Common myeloid progenitor, CD34-positive (primary cell): ENCODE measurements around the gene FOXP1.
A peak's percentile ranks its signal among the peaks of the same experiment; 100 is the strongest.
"Not testable (repeated sequence)": the region's sequence is repeated elsewhere in the genome, so short reads cannot be mapped to it uniquely, and the experiment has no call there.

Experiments
- CTCF ChIA-PET: fragments of 350-600 bp; sonication (Branson Sonifier 250); formaldehyde crosslinking; loops from one replicate; lab custom pipeline; 2021; ENCODE audit warnings: antibody characterized with exemption; lab: Charles Lee
- POLR2A ChIA-PET: fragments of 350-600 bp; sonication (Branson Sonifier 250); formaldehyde crosslinking; loops from one replicate; lab custom pipeline; 2021; ENCODE audit warnings: antibody characterized with exemption; lab: Charles Lee
- DNase-seq, 3 donors: peaks; one replicate each; pipeline versions ENCODE4 v3.0.0 to v3.0.0-alpha.2; 2013
- H3K27ac ChIP-seq, 2 experiments: 1 replicate in 1 of 2; 2 replicates in 1 of 2; pipeline ENCODE4 v1.7.0; 2013; ENCODE audit warnings: inconsistent platforms in 2 of 2, low read length in 2 of 2, mild to moderate bottlenecking in 2 of 2, low read depth in 1 of 2, moderate library complexity in 1 of 2; ENCODE audit not compliant: severe bottlenecking in 2 of 2, insufficient read depth in 1 of 2, poor library complexity in 1 of 2
- H3K27me3 ChIP-seq, 5 experiments: replicated peaks in 2 of 5; 1 replicate in 3 of 5; 2 replicates in 2 of 5; pipeline versions ENCODE4 v1.6.1 to v1.7.0; 2013; ENCODE audit warnings: low read length in 4 of 5, mild to moderate bottlenecking in 2 of 5, moderate library complexity in 2 of 5, inconsistent platforms in 1 of 5; ENCODE audit not compliant: insufficient read depth in 5 of 5, control insufficient read depth in 4 of 5
- H3K36me3 ChIP-seq, 4 experiments: 1 replicate in 2 of 4; 2 replicates in 2 of 4; pipeline versions ENCODE4 v1.6.1 to v1.7.0; 2013; ENCODE audit warnings: low read length in 3 of 4, control low read depth in 1 of 4, mild to moderate bottlenecking in 1 of 4; ENCODE audit not compliant: control insufficient read depth in 4 of 4, insufficient read depth in 4 of 4
- H3K4me1 ChIP-seq, 4 experiments: 1 replicate in 3 of 4; 2 replicates in 1 of 4; pipeline versions ENCODE4 v1.6.1 to v1.7.1; 2013; ENCODE audit warnings: low read length in 3 of 4, mild to moderate bottlenecking in 3 of 4, control low read depth in 1 of 4, inconsistent platforms in 1 of 4, moderate library complexity in 1 of 4; ENCODE audit not compliant: control insufficient read depth in 4 of 4, insufficient read depth in 4 of 4; ENCODE audit errors: control extremely low read depth in 1 of 4
- H3K4me3 ChIP-seq, 7 experiments: 1 replicate in 4 of 7; 2 replicates in 3 of 7; pipeline versions ENCODE4 v1.5.1 to v1.7.0; 2013; ENCODE audit warnings: mild to moderate bottlenecking in 7 of 7, low read length in 6 of 7, moderate library complexity in 6 of 7, inconsistent platforms in 2 of 7, low read depth in 2 of 7, control low read depth in 1 of 7; ENCODE audit not compliant: insufficient read depth in 4 of 7, control insufficient read depth in 1 of 7; ENCODE audit errors: extremely low read depth in 1 of 7
- H3K9me3 ChIP-seq, 5 experiments: 1 replicate in 4 of 5; 2 replicates in 1 of 5; pipeline versions ENCODE4 v1.6.1 to v1.7.1; 2013; ENCODE audit warnings: low read length in 4 of 5, mild to moderate bottlenecking in 2 of 5, inconsistent platforms in 1 of 5, low read depth in 1 of 5, moderate library complexity in 1 of 5; ENCODE audit not compliant: control insufficient read depth in 4 of 5, insufficient read depth in 2 of 5; ENCODE audit errors: control extremely low read depth in 1 of 5
- WGBS: methylation state at CpG from one replicate; pipeline ENCODE4 v1.1.5; 2013; ENCODE audit not compliant: insufficient coverage; 5-methylcytosine and 5-hydroxymethylcytosine counted together

Gene FOXP1

DNA sequence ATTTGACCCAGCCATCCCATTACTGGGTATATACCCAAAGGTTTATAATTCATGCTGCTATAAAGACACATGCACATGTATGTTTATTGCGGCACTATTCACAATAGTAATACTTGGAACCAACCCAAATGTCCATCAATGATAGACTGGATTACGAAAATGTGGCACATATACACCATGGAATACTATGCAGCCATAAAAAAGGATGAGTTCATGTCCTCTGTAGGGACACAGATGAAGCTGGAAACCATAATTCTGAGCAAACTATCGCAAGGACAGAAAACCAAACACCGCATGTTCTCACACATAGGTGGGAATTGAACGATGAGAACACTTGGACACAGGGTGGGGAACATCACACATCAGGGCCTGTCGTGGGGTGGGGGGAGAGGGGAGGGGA lies 568.9 kb downstream of the FOXP1 start:
- H3K9me3 ChIP-seq, H3K4me3 ChIP-seq, H3K27me3 ChIP-seq, H3K27ac ChIP-seq, DNase-seq, POLR2A ChIA-PET: not testable (repeated sequence)
- H3K36me3 ChIP-seq = peaks cover 10 to 25% (median 12%) of the 10 kb centered on the region in 4 experiments
- H3K4me1 ChIP-seq = peaks cover 6 to 26% (median 15%) of the 10 kb centered on the region in 4 experiments
- CTCF ChIA-PET = interaction anchor here (1.1 kb wide), 1 partner anchor 13 kb away, joined by 3 read pairs; no protein-coding TSS in a partner anchor
- WGBS = 97% methylated on average over 3 of the region's 6 CpGs

DNA sequence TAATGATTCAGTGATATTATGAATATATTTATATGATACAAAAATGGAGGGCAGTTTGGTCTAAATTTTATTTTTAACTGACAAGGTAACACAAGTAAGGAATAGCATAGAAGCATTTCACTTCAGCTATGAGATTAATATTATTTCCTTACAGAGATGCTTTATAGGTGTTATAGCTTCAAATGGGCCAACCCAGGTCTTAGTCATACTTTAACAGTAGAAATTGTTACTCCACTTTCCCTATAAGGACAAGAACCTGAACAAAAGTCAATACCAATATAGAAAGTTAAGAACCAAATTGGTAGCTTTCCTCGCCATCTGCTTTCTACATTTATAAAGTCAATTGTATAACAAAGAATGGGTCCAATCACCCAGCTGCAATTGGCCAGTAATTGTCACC lies 570.6 kb downstream of the FOXP1 start:
- WGBS = no CpG with 5 or more reads among the region's 1 CpG
- POLR2A ChIA-PET = interaction anchor here (1.7 kb wide), 1 partner anchor 10 kb away, joined by 3 read pairs; no protein-coding TSS in a partner anchor
- peaks cover 0 to 4% (median 0%) of the 10 kb centered on the region in 5 experiments for H3K9me3 ChIP-seq
- H3K27ac ChIP-seq = no peak overlapping the region
- CTCF ChIA-PET = interaction anchor here (0.6 to 1.7 kb wide), 4 partner anchors 9 to 57 kb away, joined by 3 to 4 read pairs (median 3); no protein-coding TSS in a partner anchor
- H3K4me3 ChIP-seq = no peak overlapping the region
- peaks cover 6 to 34% (median 20%) of the 10 kb centered on the region in 4 experiments for H3K4me1 ChIP-seq
- no peak for DNase-seq
- no peaks in the 10 kb centered on the region for H3K27me3 ChIP-seq
- peaks cover 10 to 22% (median 12%) of the 10 kb centered on the region in 4 experiments for H3K36me3 ChIP-seq

DNA sequence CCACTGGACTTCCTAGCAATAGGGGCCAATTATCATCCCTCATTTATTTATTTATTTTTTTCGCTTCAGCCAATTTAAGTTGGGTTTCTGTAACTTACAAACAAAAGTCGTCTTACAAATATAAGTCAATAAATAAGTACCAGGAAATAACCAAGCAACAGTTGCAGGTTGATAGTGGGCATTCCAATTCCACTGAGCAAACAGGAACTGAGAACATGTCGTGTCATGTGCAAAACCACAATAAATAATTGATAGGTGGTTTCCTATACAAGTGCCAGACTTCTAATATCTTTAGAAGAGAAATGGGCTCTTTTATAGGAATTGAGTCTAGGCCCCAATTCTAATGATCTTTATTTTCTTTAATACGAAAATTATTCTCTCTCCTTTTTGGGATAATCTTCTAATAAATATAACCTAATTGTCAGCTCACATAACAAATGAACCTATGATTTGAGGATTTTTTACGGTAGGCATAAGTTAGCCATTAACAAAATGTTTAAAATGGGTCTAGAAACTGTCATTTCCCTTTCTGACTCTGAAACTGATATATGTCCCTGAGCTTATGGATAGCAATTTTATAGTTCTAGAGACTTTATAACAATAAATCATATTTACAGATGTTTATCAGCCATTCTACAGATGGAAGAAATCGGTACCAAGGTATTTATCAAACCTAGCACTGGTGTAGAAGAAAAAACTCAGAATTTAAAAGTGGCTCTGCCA lies 571.8 kb downstream of the FOXP1 start:
- no CpG with 5 or more reads among the region's 6 CpGs for WGBS
- peaks cover 6 to 37% (median 20%) of the 10 kb centered on the region in 4 experiments for H3K4me1 ChIP-seq
- peak overlapping the region in 3 of 7 experiments; percentile 8 to 23 (median 11) for H3K4me3 ChIP-seq
- H3K27me3 ChIP-seq = no peaks in the 10 kb centered on the region
- ChIA-PET POLR2A (interaction anchor here (1.7 kb wide), 1 partner anchor 9 kb away, joined by 3 read pairs; no protein-coding TSS in a partner anchor), CTCF (interaction anchor here (1.0 to 1.7 kb wide), 7 partner anchors 11 to 130 kb away, joined by 3 to 7 read pairs (median 4); no protein-coding TSS in a partner anchor)
- peak; percentile 72 to 88 (median 75) for DNase-seq
- H3K36me3 ChIP-seq = peaks cover 10 to 24% (median 12%) of the 10 kb centered on the region in 4 experiments
- H3K27ac ChIP-seq = peak overlapping the region in 1 of 2 experiments; percentile 67
- H3K9me3 ChIP-seq = peaks cover 0 to 4% (median 0%) of the 10 kb centered on the region in 5 experiments

DNA sequence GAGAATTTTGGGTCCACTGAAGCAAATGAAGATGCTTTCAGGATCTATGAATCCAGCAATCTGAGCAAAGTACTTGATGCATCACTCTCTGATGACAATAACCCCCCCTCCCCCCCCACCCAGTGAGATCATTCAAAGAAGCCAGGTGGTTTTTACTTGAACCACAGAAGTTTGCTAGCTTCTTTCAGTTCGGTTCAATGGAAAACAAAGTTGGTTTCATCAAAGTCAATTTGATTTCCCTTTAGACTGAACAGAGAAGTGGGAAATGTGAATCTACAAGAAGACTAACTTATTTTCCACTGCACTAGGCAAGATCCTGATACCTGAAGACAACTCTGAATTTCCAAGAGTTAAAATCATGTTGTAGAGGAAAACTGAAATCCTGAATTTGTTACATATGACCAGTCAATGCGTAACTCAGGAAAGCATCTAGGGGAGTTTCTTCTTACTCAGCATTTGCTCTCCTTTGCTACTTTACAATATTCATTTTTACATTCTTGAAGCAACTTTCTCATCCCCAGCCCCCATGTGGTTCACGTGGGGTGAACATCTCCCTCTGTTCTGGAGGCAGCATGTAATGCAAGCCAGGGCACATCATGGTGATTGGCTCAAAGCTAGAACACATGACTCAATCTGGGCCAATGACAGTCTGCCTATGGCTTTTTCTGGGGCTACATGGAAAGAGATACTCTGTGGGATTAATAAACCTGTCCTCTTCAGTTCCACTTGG lies 572.6 kb downstream of the FOXP1 start:
- H3K9me3 ChIP-seq = peaks cover 0 to 4% (median 0%) of the 10 kb centered on the region in 5 experiments
- peak overlapping the region in 1 of 2 experiments; percentile 67 for H3K27ac ChIP-seq
- peak overlapping the region in 1 of 7 experiments; percentile 30 for H3K4me3 ChIP-seq
- 49% methylated on average over 3 of the region's 3 CpGs for WGBS
- peak; percentile 39 to 73 (median 73) for DNase-seq
- peaks cover 7 to 19% (median 11%) of the 10 kb centered on the region in 4 experiments for H3K36me3 ChIP-seq
- H3K27me3 ChIP-seq = no peaks in the 10 kb centered on the region
- CTCF ChIA-PET = interaction anchor here (1.0 to 1.6 kb wide), 5 partner anchors 12 to 60 kb away, joined by 3 to 7 read pairs (median 5); no protein-coding TSS in a partner anchor
- peaks cover 6 to 37% (median 20%) of the 10 kb centered on the region in 4 experiments for H3K4me1 ChIP-seq
- POLR2A ChIA-PET = no interaction called here

DNA sequence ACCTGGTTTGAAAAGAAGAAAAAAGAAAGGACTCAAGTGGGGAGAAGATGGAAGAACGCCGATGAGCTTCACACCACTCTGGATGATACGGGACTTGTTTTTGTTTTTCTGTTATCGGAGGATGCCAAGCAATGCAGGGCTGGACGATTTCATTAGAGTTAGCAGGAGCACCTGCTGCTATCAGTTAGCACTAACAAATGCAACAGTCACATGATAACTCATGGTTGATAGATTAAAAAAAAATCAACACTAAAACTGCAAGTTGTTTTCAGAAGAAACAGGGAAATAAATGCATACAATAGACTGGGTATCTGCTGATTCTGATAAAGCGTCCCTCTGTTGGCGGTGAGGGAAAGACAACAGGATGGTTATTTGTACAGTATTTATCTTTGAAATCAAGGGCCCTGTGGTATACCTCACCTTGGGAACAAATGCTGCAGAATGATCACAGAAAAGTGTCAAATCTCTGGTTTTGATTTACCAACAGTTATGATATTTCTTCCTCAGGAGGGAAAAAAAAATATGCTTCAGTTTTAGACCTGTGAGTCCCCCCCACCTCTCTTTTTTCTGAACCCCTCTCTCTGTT lies 575.1 kb downstream of the FOXP1 start:
- no peak for DNase-seq
- ChIA-PET POLR2A (no interaction called here), CTCF (interaction anchor here (0.6 to 1.8 kb wide), 10 partner anchors 14 to 295 kb away, joined by 3 to 6 read pairs (median 4); no protein-coding TSS in a partner anchor)
- Histone ChIP-seq H3K27ac (no peak overlapping the region), H3K9me3 (no peaks in the 10 kb centered on the region), H3K27me3 (no peaks in the 10 kb centered on the region), H3K36me3 (peaks cover 0 to 9% (median 1%) of the 10 kb centered on the region in 4 experiments), H3K4me1 (peaks cover 6 to 37% (median 20%) of the 10 kb centered on the region in 4 experiments), H3K4me3 (no peak overlapping the region)
- WGBS = 81% methylated on average over 4 of the region's 7 CpGs

DNA sequence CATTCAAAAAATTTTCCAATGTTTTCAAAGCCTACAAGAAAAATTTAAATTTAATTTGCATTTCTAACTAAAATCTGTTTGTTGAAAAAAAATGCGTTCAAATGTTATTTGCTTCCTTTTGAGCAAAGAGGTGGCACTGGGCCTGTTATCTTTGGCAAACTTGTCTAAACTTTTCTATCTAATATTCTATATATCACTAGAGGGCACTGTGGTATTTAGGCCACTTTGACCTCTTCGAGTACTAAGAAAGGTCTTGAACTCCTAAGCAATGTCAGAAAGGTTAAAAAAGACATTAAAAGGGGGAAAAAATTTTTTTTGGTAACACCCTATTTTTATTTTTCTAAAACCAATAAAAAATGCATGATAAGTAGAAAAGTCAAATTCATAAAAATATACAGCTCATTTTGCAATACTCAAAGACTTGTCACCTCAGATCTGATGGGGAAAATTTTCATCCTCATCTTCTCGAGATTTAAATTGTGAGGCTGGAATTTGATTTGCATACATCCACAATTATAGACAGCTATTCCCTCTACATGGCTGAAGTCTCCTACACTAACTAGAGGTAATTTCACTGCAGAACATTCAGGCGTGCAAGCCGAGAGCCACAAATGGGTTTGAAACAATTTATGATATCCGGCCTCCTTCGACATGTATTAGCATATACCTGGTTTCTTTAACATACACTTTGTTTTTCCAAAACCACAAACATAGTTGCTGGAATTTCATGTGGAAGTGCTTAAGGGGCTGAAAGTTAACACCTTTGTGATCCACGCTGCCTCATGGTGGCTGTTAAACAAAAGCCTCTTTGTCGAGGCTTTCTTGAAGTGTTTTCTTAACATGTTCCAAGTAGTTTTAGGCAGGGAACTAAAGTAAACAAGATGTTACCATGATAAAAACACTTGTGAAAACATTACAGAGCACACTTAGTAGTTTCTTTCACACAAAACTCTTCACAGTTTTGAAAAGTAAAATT lies 576.4 kb downstream of the FOXP1 start:
- no peak overlapping the region for H3K4me3 ChIP-seq
- POLR2A ChIA-PET = no interaction called here
- peaks cover 0 to 15% (median 6%) of the 10 kb centered on the region in 4 experiments for H3K36me3 ChIP-seq
- DNase-seq = peak; percentile 48 to 62 (median 55)
- H3K4me1 ChIP-seq = peaks cover 6 to 26% (median 16%) of the 10 kb centered on the region in 4 experiments
- no peaks in the 10 kb centered on the region for H3K9me3 ChIP-seq
- 100% methylated on average over 3 of the region's 9 CpGs for WGBS
- CTCF ChIA-PET = interaction anchor here (0.7 to 6.3 kb wide), 19 partner anchors 9 to 581 kb away, joined by 3 to 51 read pairs (median 4); no protein-coding TSS in a partner anchor
- no peaks in the 10 kb centered on the region for H3K27me3 ChIP-seq
- H3K27ac ChIP-seq = no peak overlapping the region
